ENCODE data around the gene USP15. TPM values are rescaled to one million over a fixed set of nuclear protein-coding genes. Genes with fewer than 3 reads are reported as not detected.

USP15 gene
- total and polyA plus RNA-seq, 2 donors (not counting 1 experiment from before 2014, with no cell fraction given), result 116 to 182 TPM

- H3K36me3 ChIP-seq (replicated peaks in 1 of 2; ENCODE audit: control extremely low read depth in 1 of 2, control insufficient read depth in 1 of 2, extremely low read depth in 1 of 2, insufficient read depth in 2 of 2, low read length in 1 of 2), result no peaks in the 10 kb centered on the region
- no peak for DNase-seq
- Mint-ChIP-seq H3K27me3 (peaks cover 6% of the 10 kb centered on the region), H3K9me3 (ENCODE audit: insufficient read depth) (no peaks in the 10 kb centered on the region), H3K4me3 (no peak overlapping the region), H3K27ac (no peak overlapping the region), H3K4me1 (no peaks in the 10 kb centered on the region)
- H3K4me2 ChIP-seq (replicated peaks; ENCODE audit: low read depth, low read length, poor library complexity, severe bottlenecking), result no peak overlapping the region
- no peak for TF ChIP-seq EZH2 (IDR thresholded peaks at IDR 0.05; ENCODE audit: borderline replicate concordance, insufficient read depth, low read depth, low read length, poor library complexity, severe bottlenecking)
- TF ChIP-seq CTCF (IDR thresholded peaks at IDR 0.05), result no peak
- ChIA-PET CTCF (interaction anchor here (0.7 kb wide), 1 partner anchor 359 kb away, joined by 3 read pairs; no protein-coding TSS in a partner anchor), POLR2A (no interaction called here)
- no peak overlapping the region for H3K4me3 ChIP-seq (ENCODE audit: control extremely low read depth in 1 of 5, extremely low read depth in 1 of 5, insufficient read depth in 1 of 5, low read depth in 2 of 5, low read length in 4 of 5)
- ATAC-seq (ENCODE audit: low read depth), result no peak
- no peak overlapping the region for H3K9ac ChIP-seq (ENCODE audit: low read length)
- 86% methylated on average over 1 of the region's 3 CpGs for WGBS (ENCODE audit: insufficient coverage)
- H3K27ac ChIP-seq (ENCODE audit: low read length in 2 of 2), result no peak overlapping the region
- intact Hi-C loops (cut with micrococcal nuclease), result no loop called here
- no peaks in the 10 kb centered on the region for H3K79me2 ChIP-seq (ENCODE audit: control insufficient read depth, insufficient read depth, low read length)
- no peaks in the 10 kb centered on the region for H3K27me3 ChIP-seq (replicated peaks in 1 of 4; ENCODE audit: control extremely low read depth in 1 of 4, control insufficient read depth in 3 of 4, insufficient read depth in 4 of 4, low read length in 3 of 4)
- no peak overlapping the region for H2AFZ ChIP-seq (ENCODE audit: insufficient read depth, low read depth, low read length, poor library complexity, severe bottlenecking)
- H3K9me3 ChIP-seq (ENCODE audit: control extremely low read depth in 1 of 3, control insufficient read depth in 2 of 3, insufficient read depth in 1 of 3, low read length in 2 of 3), result peaks cover 0 to 13% (median under 1%) of the 10 kb centered on the region in 3 donors
- no peaks in the 10 kb centered on the region for H3K4me1 ChIP-seq (ENCODE audit: control insufficient read depth in 2 of 2, insufficient read depth in 2 of 2, low read length in 2 of 2)
- no peaks in the 10 kb centered on the region for H4K20me1 ChIP-seq (ENCODE audit: control insufficient read depth, insufficient read depth, low read length, poor library complexity, severe bottlenecking)
Measured at GRCh38 chr12:62232143-62232729, 28.0 kb upstream of the USP15 start.

GRCh38 chr12:62233805-62234204 lies 26.4 kb upstream of the USP15 start:
- H3K27ac Mint-ChIP-seq, result no peak overlapping the region
- no peak for TF ChIP-seq EZH2 (IDR thresholded peaks at IDR 0.05; ENCODE audit: borderline replicate concordance, insufficient read depth, low read depth, low read length, poor library complexity, severe bottlenecking)
- TF ChIP-seq CTCF (IDR thresholded peaks at IDR 0.05), result no peak
- Histone ChIP-seq H2AFZ (ENCODE audit: insufficient read depth, low read depth, low read length, poor library complexity, severe bottlenecking) (no peak overlapping the region), H3K9ac (ENCODE audit: low read length) (no peak overlapping the region), H3K36me3 (replicated peaks in 1 of 2; ENCODE audit: control extremely low read depth in 1 of 2, control insufficient read depth in 1 of 2, extremely low read depth in 1 of 2, insufficient read depth in 2 of 2, low read length in 1 of 2) (no peaks in the 10 kb centered on the region), H3K9me3 (ENCODE audit: control extremely low read depth in 1 of 3, control insufficient read depth in 2 of 3, insufficient read depth in 1 of 3, low read length in 2 of 3) (peaks cover 0 to 13% (median 6%) of the 10 kb centered on the region in 3 donors), H3K4me2 (replicated peaks; ENCODE audit: low read depth, low read length, poor library complexity, severe bottlenecking) (no peak overlapping the region), H3K79me2 (ENCODE audit: control insufficient read depth, insufficient read depth, low read length) (no peaks in the 10 kb centered on the region), H3K4me1 (ENCODE audit: control insufficient read depth in 2 of 2, insufficient read depth in 2 of 2, low read length in 2 of 2) (no peaks in the 10 kb centered on the region), H4K20me1 (ENCODE audit: control insufficient read depth, insufficient read depth, low read length, poor library complexity, severe bottlenecking) (no peaks in the 10 kb centered on the region), H3K27ac (ENCODE audit: low read length in 2 of 2) (no peak overlapping the region), H3K27me3 (replicated peaks in 1 of 4; ENCODE audit: control extremely low read depth in 1 of 4, control insufficient read depth in 3 of 4, insufficient read depth in 4 of 4, low read length in 3 of 4) (no peaks in the 10 kb centered on the region), H3K4me3 (ENCODE audit: control extremely low read depth in 1 of 5, extremely low read depth in 1 of 5, insufficient read depth in 1 of 5, low read depth in 2 of 5, low read length in 4 of 5) (no peak overlapping the region)
- H3K4me1 Mint-ChIP-seq, result no peaks in the 10 kb centered on the region
- 97% methylated on average over 2 of the region's 2 CpGs for WGBS (ENCODE audit: insufficient coverage)
- ChIA-PET CTCF (interaction anchor here (2.9 kb wide), 1 partner anchor 23 kb away, joined by 7 read pairs; no protein-coding TSS in a partner anchor), POLR2A (no interaction called here)
- H3K27me3 Mint-ChIP-seq, result peaks cover 7% of the 10 kb centered on the region
- no peak overlapping the region for H3K4me3 Mint-ChIP-seq
- no peaks in the 10 kb centered on the region for H3K9me3 Mint-ChIP-seq (ENCODE audit: insufficient read depth)
- no peak for ATAC-seq (ENCODE audit: low read depth)
- intact Hi-C loops (cut with micrococcal nuclease), result no loop called here
- no peak for DNase-seq
